VCaP (cell line): ENCODE data around the gene PPP2R1B.

ENCODE experiments used
- H3K27ac ChIP-seq: fragments of 450-650 bp; 2 replicates; pipeline ENCODE4 v1.5.1; 2017
- CTCF ChIP-seq: fragments of 450-650 bp; conservative IDR thresholded peaks from 2 replicates; pipeline ENCODE4 v1.5.1; 2017; ENCODE audit warnings: mild to moderate bottlenecking, moderate library complexity

PPP2R1B gene

GRCh38 chr11:111765984-111766833 is at the start of gene PPP2R1B:
PPP2R1B (minus strand) TSS chr11:111766389; CDS start chr11:111766361, 28 bp downstream.
- no peak for TF ChIP-seq CTCF
- peak within 1 kb of the TSS; percentile 86 for H3K27ac ChIP-seq

- H3K27ac ChIP-seq: no peak overlapping the region
- no peak for TF ChIP-seq CTCF
These were observed 49.3 kb upstream of the PPP2R1B start for GRCh38 chr11:111815489-111815888.

GRCh38 chr11:111814557-111815320 is 48.5 kb upstream of the PPP2R1B start:
- H3K27ac ChIP-seq: no peak overlapping the region
- TF ChIP-seq CTCF: no peak

- no peak for TF ChIP-seq CTCF
- H3K27ac ChIP-seq: no peak overlapping the region
These were observed 47.9 kb upstream of the PPP2R1B start for GRCh38 chr11:111814106-111814505.

GRCh38 chr11:111812211-111812610 is 46.0 kb upstream of the PPP2R1B start:
- no peak overlapping the region for H3K27ac ChIP-seq
- TF ChIP-seq CTCF: no peak

GRCh38 chr11:111811445-111811844 is 45.3 kb upstream of the PPP2R1B start:
- no peak for TF ChIP-seq CTCF
- H3K27ac ChIP-seq: no peak overlapping the region

- H3K27ac ChIP-seq: no peak overlapping the region
- TF ChIP-seq CTCF: no peak
These were observed 42.6 kb upstream of the PPP2R1B start for GRCh38 chr11:111808834-111809233.
